Tibial artery (tissue), 4 donors: Measurements from ENCODE around the gene GRB10.

ENCODE experiments used
- DNase-seq, 2 donors: peaks; one replicate each; pipeline ENCODE4 v3.0.0-alpha.2; 2019
- H3K27ac ChIP-seq, 2 donors: fragments of 200-600 bp; sonication (generic) in 1 of 2; 1 replicate in 1 of 2; 2 replicates in 1 of 2; pipeline ENCODE4 v1.5.1; 2018 to 2019; ENCODE audit warnings: mild to moderate bottlenecking in 1 of 2
- H3K27me3 ChIP-seq, 2 donors: fragments of 200-600 bp; sonication (generic) in 1 of 2; one replicate each; pipeline versions ENCODE4 v1.5.1 to v1.6.0; 2016 to 2019
- H3K36me3 ChIP-seq, 3 donors: fragments of 200-600 bp; sonication (generic) in 2 of 3; one replicate each; pipeline ENCODE4 v1.5.1; 2016 to 2019; ENCODE audit warnings: mild to moderate bottlenecking in 2 of 3
- H3K4me1 ChIP-seq, 4 donors: fragments of 200-600 bp; sonication (generic) in 2 of 4; 1 replicate in 3 of 4; 2 replicates in 1 of 4; pipeline ENCODE4 v1.5.1; 2016 to 2019
- H3K4me3 ChIP-seq, 2 donors: fragments of 200-600 bp; sonication (generic) in 1 of 2; 1 replicate in 1 of 2; 2 replicates in 1 of 2; pipeline ENCODE4 v1.5.1; 2018 to 2019; ENCODE audit warnings: mild to moderate bottlenecking in 2 of 2
- H3K9me3 ChIP-seq, 3 donors: fragments of 200-600 bp; sonication (generic) in 1 of 3; one replicate each; pipeline ENCODE4 v1.5.1; 2016 to 2019
- CTCF ChIP-seq, 2 experiments: fragments of 200-600 bp in 1 of 2; fragments of 450-650 bp in 1 of 2; IDR thresholded peaks; one replicate each; pipeline ENCODE4 v1.5.1; 2017 to 2019; ENCODE audit warnings: antibody characterized with exemption in 2 of 2, mild to moderate bottlenecking in 1 of 2, moderate library complexity in 1 of 2
- intact Hi-C: fragments of 100-400 bp; cut with DNase I; formaldehyde crosslinking; loops from one replicate; pipeline ENCODE4 v1.15.0; 2023; ENCODE audit warnings: low total_unique reads

The GRB10 gene

GRCh38 chr7:50682079-50682478 lies 100.6 kb downstream of the GRB10 start:
- Histone ChIP-seq H3K27ac (no peak overlapping the region), H3K9me3 (no peaks in the 10 kb centered on the region), H3K4me1 (peaks cover 0 to 51% (median 34%) of the 10 kb centered on the region in 4 donors), H3K27me3 (no peaks in the 10 kb centered on the region), H3K4me3 (no peak overlapping the region), H3K36me3 (no peaks in the 10 kb centered on the region)
- intact Hi-C loops: loop anchor here (10.0 kb wide), 1 partner anchor 393 kb away; no protein-coding TSS in a partner anchor
- TF ChIP-seq CTCF (IDR thresholded peaks at IDR 0.05): no peak
- peak in 1 of 2 donors; percentile 19 for DNase-seq

GRCh38 chr7:50681432-50682045 lies 101.2 kb downstream of the GRB10 start:
- no peak overlapping the region for H3K4me3 ChIP-seq
- no peak for TF ChIP-seq CTCF (IDR thresholded peaks at IDR 0.05)
- DNase-seq: no peak
- H3K27me3 ChIP-seq: no peaks in the 10 kb centered on the region
- H3K36me3 ChIP-seq: no peaks in the 10 kb centered on the region
- peaks cover 0 to 56% (median 39%) of the 10 kb centered on the region in 4 donors for H3K4me1 ChIP-seq
- no peak overlapping the region for H3K27ac ChIP-seq
- intact Hi-C loops: loop anchor here (10.0 kb wide), 1 partner anchor 393 kb away; no protein-coding TSS in a partner anchor
- no peaks in the 10 kb centered on the region for H3K9me3 ChIP-seq

GRCh38 chr7:50679218-50680007 lies 103.3 kb downstream of the GRB10 start:
- intact Hi-C loops: loop anchor here (5.0 to 10.0 kb wide), 3 partner anchors 65 to 395 kb away; no protein-coding TSS in a partner anchor
- peaks cover 0 to 3% (median 1%) of the 10 kb centered on the region in 3 donors for H3K36me3 ChIP-seq
- H3K27me3 ChIP-seq: no peaks in the 10 kb centered on the region
- TF ChIP-seq CTCF (IDR thresholded peaks at IDR 0.05): peak; percentile 33 to 50
- DNase-seq: no peak
- peaks cover 0 to 53% (median 36%) of the 10 kb centered on the region in 4 donors for H3K4me1 ChIP-seq
- no peak overlapping the region for H3K27ac ChIP-seq
- no peak overlapping the region for H3K4me3 ChIP-seq
- H3K9me3 ChIP-seq: no peaks in the 10 kb centered on the region

GRCh38 chr7:50678586-50678985 lies 104.1 kb downstream of the GRB10 start:
- Histone ChIP-seq H3K9me3 (no peaks in the 10 kb centered on the region), H3K4me1 (peaks cover 0 to 51% (median 36%) of the 10 kb centered on the region in 4 donors), H3K4me3 (no peak overlapping the region), H3K27me3 (no peaks in the 10 kb centered on the region), H3K36me3 (peaks cover 0 to 12% (median 9%) of the 10 kb centered on the region in 3 donors), H3K27ac (no peak overlapping the region)
- DNase-seq: no peak
- intact Hi-C loops: loop anchor here (5.0 to 10.0 kb wide), 2 partner anchors 64 to 211 kb away; no protein-coding TSS in a partner anchor
- TF ChIP-seq CTCF (IDR thresholded peaks at IDR 0.05): no peak

GRCh38 chr7:50677638-50677996 lies 105.1 kb downstream of the GRB10 start:
- DNase-seq: no peak
- Histone ChIP-seq H3K9me3 (no peaks in the 10 kb centered on the region), H3K4me1 (peaks cover 0 to 51% (median 36%) of the 10 kb centered on the region in 4 donors), H3K27me3 (no peaks in the 10 kb centered on the region), H3K27ac (peak overlapping the region in 1 of 2 donors; percentile 31), H3K4me3 (no peak overlapping the region), H3K36me3 (peaks cover 0 to 21% (median 15%) of the 10 kb centered on the region in 3 donors)
- intact Hi-C loops: loop anchor here (5.0 to 10.0 kb wide), 2 partner anchors 63 to 210 kb away; no protein-coding TSS in a partner anchor
- TF ChIP-seq CTCF (IDR thresholded peaks at IDR 0.05): no peak
